Epithelial cell of esophagus (primary cell): ENCODE results near the gene PGAP1.

Experiments
- DNase-seq: peaks from one replicate; pipeline ENCODE4 v3.0.0; 2010; ENCODE audit warnings: low read depth
- H3K4me3 ChIP-seq: 2 replicates; pipeline ENCODE4 v1.5.1; 2011; ENCODE audit warnings: mild to moderate bottlenecking, low read length, control low read depth
- CTCF ChIP-seq: IDR thresholded peaks from 2 replicates; pipeline ENCODE4 v1.5.1; 2011; ENCODE audit warnings: low read depth, mild to moderate bottlenecking, low read length, control low read depth, inconsistent platforms; ENCODE audit not compliant: insufficient read depth; ENCODE audit errors: missing control alignments

PGAP1 gene

DNA sequence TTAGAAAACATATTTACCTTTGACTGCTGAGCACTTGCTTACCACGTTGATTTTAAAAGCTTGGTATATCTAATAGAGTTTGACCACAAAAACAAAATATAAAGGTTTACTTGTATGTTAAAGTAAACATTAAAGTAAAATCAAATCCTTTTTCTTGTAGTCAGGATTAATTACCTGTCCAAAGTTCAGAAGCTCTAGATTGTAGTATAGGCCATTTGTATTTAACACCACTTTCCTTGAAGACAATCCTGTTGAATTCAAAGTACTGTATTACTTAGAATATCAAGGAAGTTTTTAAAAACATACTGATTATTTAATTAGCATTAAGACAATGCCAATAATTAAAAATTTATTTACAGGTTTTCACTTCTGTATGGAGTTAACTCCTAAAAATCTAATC, 53.0 kb downstream of the PGAP1 start:
- no peak for TF ChIP-seq CTCF
- no peak for DNase-seq
- H3K4me3 ChIP-seq = no peak overlapping the region

DNA sequence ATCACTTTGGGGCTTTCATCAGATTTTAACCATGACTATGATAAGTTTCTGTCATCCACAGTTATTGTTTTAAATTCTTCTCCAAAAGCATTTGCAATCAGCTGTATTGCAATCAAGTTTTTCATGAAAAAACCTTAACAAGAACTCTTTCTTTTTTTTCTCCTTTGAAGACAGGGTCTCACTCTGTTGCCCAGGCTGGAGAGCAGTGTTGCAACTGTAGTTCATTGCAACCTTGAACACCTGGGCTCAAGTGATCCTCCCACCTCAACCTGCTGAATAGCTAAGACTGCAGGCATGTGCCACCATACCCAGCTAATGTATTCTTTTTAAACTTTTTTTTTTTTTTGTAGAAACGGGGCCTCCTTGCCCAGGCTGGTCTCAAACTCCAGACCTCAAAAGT, 71.9 kb downstream of the PGAP1 start:
- no peak for DNase-seq
- TF ChIP-seq CTCF = no peak
- no peak overlapping the region for H3K4me3 ChIP-seq

DNA sequence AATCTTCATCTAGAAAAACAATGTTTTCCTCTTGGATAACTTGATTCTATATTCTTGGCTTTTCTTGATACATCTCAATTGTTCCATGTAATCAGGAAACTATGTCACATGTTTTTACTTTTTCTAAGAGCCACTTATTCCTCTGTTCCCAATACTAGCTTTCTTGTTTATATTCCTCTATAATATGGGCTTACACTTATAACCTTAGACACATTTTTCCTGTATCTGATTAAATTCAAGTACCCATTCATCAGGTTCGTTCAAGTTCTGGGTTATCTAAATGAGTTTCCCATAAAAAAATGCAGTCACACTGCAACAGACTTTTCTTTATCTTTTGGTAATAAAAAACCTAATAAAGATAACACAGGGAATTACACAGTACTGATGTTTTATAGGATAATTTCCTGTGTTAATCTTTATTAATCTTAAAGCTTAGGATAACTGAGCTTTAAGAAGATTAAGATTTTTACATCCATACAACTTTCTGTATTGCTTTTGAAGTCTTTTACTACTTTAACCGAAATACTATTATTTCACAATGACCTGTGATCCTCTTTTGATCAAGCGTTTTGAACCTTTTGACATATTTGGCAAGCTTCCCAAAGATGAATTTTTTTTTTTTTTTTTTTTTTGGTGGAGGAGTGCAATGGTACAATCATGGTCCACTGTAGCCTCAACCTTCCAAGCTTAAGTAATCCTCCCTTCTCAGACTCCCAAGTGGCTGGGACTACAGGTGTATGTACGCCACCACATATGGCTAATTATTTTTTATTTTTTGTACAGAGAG, 73.0 kb downstream of the PGAP1 start:
- no peak for DNase-seq
- H3K4me3 ChIP-seq = no peak overlapping the region
- no peak for TF ChIP-seq CTCF

GRCh38 chr2:196851088-196851487, 75.4 kb downstream of the PGAP1 start:
- DNase-seq = no peak
- no peak overlapping the region for H3K4me3 ChIP-seq
- no peak for TF ChIP-seq CTCF

DNA sequence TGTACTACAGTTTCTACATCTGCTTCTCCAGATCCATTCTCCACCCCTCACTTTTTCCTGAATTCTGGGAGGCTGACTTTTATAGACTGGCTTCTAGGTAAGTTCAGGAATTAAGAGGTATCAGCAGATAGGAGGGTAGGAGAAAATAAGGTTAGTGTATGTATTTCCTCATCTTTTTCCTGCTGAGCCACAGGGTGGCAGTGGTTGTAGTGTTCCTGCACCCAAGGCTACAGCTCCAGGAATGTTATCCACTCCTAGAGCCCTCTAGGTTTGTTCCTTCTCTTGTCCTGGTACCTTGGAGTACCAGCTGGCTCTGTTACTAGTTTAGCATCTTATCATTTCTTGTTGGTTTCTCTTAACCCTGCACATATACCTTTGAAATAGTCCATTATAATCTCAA, 76.6 kb downstream of the PGAP1 start:
- no peak overlapping the region for H3K4me3 ChIP-seq
- peak; percentile 19 for DNase-seq
- peak; percentile 30 for TF ChIP-seq CTCF

DNA sequence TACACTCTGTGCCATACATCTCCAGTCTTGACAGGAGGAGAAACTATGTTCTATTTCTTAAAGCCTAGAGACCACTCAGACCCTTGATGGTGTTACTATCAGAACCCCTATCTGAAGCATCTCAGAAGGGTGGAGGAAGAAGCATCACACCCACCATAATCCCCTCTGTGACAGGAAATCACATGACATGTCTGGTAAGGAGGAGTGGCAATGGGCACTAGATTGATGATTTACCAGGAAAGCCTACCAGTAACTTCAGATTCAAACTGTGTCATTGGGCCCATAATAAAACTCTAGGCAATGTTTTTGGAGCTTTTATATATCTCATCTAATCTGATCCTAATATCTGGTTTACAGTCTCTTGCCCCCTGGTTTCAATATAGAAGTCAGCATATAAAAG, 80.2 kb downstream of the PGAP1 start:
- no peak for DNase-seq

More for the DNA sequence above, 80.2 kb downstream of the PGAP1 start:
- TF ChIP-seq CTCF = no peak
- H3K4me3 ChIP-seq = no peak overlapping the region
